Upper lobe of left lung (tissue), 6 donors: ENCODE measurements around the gene BBLN. TPM values are rescaled to one million over a fixed set of nuclear protein-coding genes. Genes with fewer than 3 reads are reported as not detected.

ENCODE experiments used
- ATAC-seq, 2 donors: fragments of 200-7000 bp; cut with Tn5 transposase; one replicate each; pipeline ENCODE4 v1.9.1; 2022; ENCODE audit warnings: mild to moderate bottlenecking in 2 of 2, moderate library complexity in 2 of 2; ENCODE audit not compliant: low FRiP score in 2 of 2
- DNase-seq, 2 donors: peaks; one replicate each; pipeline ENCODE4 v3.0.0-alpha.2; 2019 to 2020
- H3K27ac ChIP-seq, 4 donors: fragments of 200-600 bp; sonication (generic); one replicate each; pipeline ENCODE4 v1.5.1; 2016 to 2019
- H3K27me3 ChIP-seq, 4 donors: fragments of 200-600 bp; sonication (generic); one replicate each; pipeline ENCODE4 v1.5.1; 2017 to 2019
- H3K36me3 ChIP-seq, 4 donors: fragments of 200-600 bp; sonication (generic); one replicate each; pipeline ENCODE4 v1.5.1; 2016 to 2019
- H3K4me1 ChIP-seq, 4 donors: fragments of 200-600 bp; sonication (generic); one replicate each; pipeline ENCODE4 v1.5.1; 2018 to 2019
- H3K4me3 ChIP-seq, 4 donors: fragments of 200-600 bp; sonication (generic); one replicate each; pipeline ENCODE4 v1.5.1; 2017 to 2019; ENCODE audit warnings: mild to moderate bottlenecking in 2 of 4, moderate library complexity in 1 of 4
- H3K9me3 ChIP-seq, 4 donors: fragments of 200-600 bp; sonication (generic); one replicate each; pipeline ENCODE4 v1.5.1; 2018 to 2019
- EP300 ChIP-seq, 4 donors: sonication (generic); formaldehyde crosslinking; IDR thresholded peaks; one replicate each; pipeline ENCODE4 v1.5.1; 2017; ENCODE audit warnings: antibody characterized with exemption in 4 of 4, control low read depth in 2 of 4
- POLR2A ChIP-seq, 4 donors: fragments of 450-650 bp; IDR thresholded peaks; one replicate each; pipeline ENCODE4 v1.5.1; 2016 to 2017; ENCODE audit warnings: antibody characterized with exemption in 4 of 4, mild to moderate bottlenecking in 2 of 4
- POLR2AphosphoS5 ChIP-seq, 2 donors: sonication (generic); formaldehyde crosslinking; IDR thresholded peaks; one replicate each; pipeline ENCODE4 v1.5.1; 2017; ENCODE audit warnings: antibody characterized with exemption in 2 of 2
- WGBS, 2 donors: methylation state at CpG; one replicate each; pipeline ENCODE4 v1.1.5; 2017 to 2018; 5-methylcytosine and 5-hydroxymethylcytosine counted together
- total RNA-seq, 6 donors: library from RNA; depleted of rRNA in 4 of 6; stranded (reverse); fragments of >200 nt in 4 of 6; gene quantifications; one replicate each; pipeline versions ENCODE4 v1.1.0 to v1.2.1, GENCODE V29; 2016 to 2021
- TF ChIP-seq, protein P1 (sequence below), 6 experiments: fragments of 450-650 bp in 4 of 6; fragments of 200-600 bp in 2 of 6; sonication (generic) in 2 of 6; IDR thresholded peaks; one replicate each; pipeline ENCODE4 v1.5.1; 2016 to 2019; ENCODE audit warnings: antibody characterized with exemption in 6 of 6
- donor health status: DM: no; HTN: no; CAD: no; lungs with moderate emphysema.
- donor health status: DM: no; HTN: yes; CAD: no; lungs with severe emphysema.

The BBLN gene
- total RNA-seq, 6 donors from 2014 or later = 62.4 to 204 (median 102) TPM

DNA sequence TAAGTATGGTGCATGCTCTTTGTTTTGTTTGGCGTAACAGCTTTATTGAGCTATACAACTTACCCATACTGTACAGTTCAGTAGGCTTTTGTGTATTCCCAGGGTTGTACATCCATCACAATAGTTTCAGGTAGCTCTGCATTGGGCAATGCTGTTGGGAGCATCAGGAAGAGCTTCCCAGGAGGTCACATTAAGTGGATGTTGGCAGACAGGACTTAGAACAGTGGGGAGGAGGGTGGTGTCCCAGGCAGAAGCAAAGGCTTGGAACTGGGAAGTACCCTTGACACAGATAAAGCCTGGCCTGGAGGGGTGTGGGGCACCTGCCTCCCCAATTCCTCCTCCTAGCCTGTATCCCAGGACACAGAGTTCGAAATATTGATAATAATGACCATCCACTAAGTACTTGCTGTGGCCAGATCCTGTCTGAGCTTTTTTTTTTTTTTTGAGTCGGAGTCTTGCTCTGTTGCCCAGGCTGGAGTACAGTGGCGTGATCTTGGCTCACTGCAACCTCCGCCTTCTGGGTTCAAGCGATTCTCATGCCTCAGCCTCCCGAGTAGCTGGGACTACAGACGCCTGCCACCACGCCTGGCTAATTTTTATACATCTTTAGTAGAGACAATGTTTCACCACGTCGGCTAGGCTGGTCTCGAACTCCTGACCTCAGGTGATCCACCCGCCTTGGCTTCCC, 1.3 kb downstream of the BBLN start:
- Histone ChIP-seq H3K4me1 (peaks cover 10 to 27% (median 15%) of the 10 kb centered on the region in 4 donors), H3K4me3 (peak overlapping the region in 1 of 4 donors; percentile 78), H3K27me3 (no peaks in the 10 kb centered on the region), H3K27ac (no peak overlapping the region), H3K36me3 (peaks cover 0 to 41% (median 24%) of the 10 kb centered on the region in 4 donors), H3K9me3 (no peaks in the 10 kb centered on the region)
- WGBS, 2 donors = 93 to 97% methylated on average over 13 of the region's 13 CpGs
- TF ChIP-seq, protein P1, sequence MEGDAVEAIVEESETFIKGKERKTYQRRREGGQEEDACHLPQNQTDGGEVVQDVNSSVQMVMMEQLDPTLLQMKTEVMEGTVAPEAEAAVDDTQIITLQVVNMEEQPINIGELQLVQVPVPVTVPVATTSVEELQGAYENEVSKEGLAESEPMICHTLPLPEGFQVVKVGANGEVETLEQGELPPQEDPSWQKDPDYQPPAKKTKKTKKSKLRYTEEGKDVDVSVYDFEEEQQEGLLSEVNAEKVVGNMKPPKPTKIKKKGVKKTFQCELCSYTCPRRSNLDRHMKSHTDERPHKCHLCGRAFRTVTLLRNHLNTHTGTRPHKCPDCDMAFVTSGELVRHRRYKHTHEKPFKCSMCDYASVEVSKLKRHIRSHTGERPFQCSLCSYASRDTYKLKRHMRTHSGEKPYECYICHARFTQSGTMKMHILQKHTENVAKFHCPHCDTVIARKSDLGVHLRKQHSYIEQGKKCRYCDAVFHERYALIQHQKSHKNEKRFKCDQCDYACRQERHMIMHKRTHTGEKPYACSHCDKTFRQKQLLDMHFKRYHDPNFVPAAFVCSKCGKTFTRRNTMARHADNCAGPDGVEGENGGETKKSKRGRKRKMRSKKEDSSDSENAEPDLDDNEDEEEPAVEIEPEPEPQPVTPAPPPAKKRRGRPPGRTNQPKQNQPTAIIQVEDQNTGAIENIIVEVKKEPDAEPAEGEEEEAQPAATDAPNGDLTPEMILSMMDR (IDR thresholded peaks at IDR 0.05) = no peak
- TF ChIP-seq POLR2A (IDR thresholded peaks at IDR 0.05) = no peak
- DNase-seq = no peak
- no peak for ATAC-seq

DNA sequence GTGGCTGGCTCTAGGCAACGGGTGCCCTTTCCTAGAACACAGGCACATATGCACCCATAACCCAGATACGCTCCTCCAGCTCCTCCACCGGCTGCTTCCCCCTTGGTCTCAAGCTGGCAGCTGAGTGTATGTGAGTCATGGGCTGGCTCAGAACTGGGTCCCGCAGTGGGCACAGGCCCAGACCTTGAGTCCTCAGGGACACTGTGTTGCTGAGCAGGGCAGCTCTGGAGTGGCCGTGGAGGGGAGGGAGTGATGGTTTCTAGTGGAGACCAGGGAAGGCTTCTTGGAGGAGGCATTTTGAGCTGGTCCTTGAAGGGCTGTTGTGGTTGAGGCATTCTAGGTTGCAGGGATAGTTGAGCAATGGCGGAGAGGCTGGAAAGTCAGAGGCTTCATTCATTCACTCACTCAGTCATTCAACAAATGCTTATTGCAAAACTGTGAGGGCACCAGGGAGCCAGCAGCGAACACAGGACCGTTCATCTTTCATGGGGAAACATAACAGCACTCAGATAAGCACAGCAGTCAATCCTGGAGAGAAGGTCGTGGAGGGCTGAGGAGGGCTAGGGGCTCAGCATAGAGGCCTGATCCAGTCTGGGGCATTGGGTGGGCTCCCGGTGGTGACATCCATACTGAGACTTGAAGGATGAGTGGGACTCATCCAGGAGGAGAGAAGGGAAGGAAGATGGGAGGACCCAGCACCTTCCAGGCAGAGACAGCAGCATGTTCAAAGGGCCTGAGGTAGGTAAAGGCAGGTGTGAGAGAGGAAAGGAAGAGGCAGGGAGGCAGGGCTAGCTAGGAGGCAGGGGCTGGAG, 2.4 kb downstream of the BBLN start:
- Histone ChIP-seq H3K9me3 (no peaks in the 10 kb centered on the region), H3K27me3 (no peaks in the 10 kb centered on the region), H3K4me1 (peaks cover 10 to 27% (median 15%) of the 10 kb centered on the region in 4 donors), H3K4me3 (no peak overlapping the region), H3K36me3 (peaks cover 0 to 51% (median 34%) of the 10 kb centered on the region in 4 donors), H3K27ac (no peak overlapping the region)
- TF ChIP-seq POLR2AphosphoS5 (IDR thresholded peaks at IDR 0.05) (no peak), POLR2A (IDR thresholded peaks at IDR 0.05) (no peak), EP300 (IDR thresholded peaks at IDR 0.05) (no peak)
- TF ChIP-seq, protein P1 (IDR thresholded peaks at IDR 0.05) = no peak
- no peak for DNase-seq
- no peak for ATAC-seq
- 86 to 89% methylated on average over 10 of the region's 10 CpGs for WGBS, 2 donors

DNA sequence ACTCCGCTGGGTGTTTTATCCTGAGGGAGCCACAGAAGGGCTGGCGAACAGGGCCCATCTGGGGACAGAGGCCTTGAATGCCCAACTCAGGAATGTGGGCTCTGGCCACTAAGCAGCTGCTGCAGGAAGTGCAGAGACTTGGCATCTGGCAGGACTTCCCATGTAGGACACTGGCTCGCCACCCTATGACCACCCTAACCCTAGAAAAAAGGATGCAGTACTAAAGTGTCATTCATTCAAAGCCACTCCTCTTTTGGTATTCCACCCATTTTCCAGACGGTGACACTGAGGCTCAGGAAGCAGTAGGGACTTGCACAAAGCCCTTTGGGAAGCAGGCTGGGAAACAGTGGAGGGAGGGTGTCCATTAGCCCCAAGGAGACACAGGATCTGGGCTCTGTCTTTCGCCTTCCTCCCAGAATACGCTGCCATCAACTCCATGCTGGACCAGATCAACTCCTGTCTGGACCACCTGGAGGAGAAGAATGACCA, 3.0 kb downstream of the BBLN start:
- ATAC-seq = no peak
- WGBS, 2 donors = 93 to 100% methylated on average over 2 to 6 of the region's 6 CpGs
- Histone ChIP-seq H3K36me3 (peaks cover 0 to 58% (median 41%) of the 10 kb centered on the region in 4 donors), H3K4me3 (no peak overlapping the region), H3K9me3 (no peaks in the 10 kb centered on the region), H3K27me3 (no peaks in the 10 kb centered on the region), H3K27ac (no peak overlapping the region), H3K4me1 (peaks cover 10 to 27% (median 15%) of the 10 kb centered on the region in 4 donors)
- TF ChIP-seq POLR2AphosphoS5 (IDR thresholded peaks at IDR 0.05) (no peak), POLR2A (IDR thresholded peaks at IDR 0.05) (no peak), EP300 (IDR thresholded peaks at IDR 0.05) (no peak)
- TF ChIP-seq, protein P1 (IDR thresholded peaks at IDR 0.05) = no peak
- DNase-seq = no peak

DNA sequence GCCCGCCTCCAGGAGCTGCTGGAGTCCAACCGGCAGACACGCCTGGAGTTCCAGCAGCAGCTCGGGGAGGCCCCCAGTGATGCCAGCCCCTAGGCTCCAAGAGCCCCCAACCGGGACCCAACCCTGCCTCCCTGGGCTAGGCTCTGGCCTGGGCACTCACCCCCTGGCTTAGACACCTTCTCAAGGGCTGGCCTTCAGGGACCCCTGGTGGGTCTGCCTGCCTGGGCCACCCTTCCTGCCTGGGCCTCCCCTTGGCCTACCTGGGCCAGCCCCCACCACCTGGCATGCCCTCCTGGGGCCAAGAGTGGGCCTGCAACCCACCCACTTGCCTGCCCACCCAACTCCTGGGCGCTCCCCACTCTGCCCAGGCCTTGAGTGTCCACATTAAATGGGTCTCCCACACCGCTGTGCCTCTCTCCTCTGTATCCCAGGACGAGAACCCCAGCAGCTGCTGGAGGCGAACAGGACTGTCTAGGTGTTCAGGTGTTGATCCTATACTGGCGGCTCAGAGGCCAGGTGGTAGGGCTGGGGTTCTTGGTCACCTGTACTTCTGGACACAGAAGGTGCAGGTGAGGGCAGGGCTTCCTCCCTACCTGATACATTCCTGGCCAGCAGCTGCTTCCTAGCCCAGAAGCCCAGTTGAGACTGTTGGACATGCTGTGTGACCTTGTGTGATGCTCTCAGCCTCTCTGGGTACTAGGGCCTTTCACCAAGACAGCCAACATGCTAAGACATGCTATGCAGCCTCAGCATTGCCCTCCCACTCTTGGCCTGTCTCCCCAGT, 3.6 kb downstream of the BBLN start:
- peaks cover 3 to 64% (median 47%) of the 10 kb centered on the region in 4 donors for H3K36me3 ChIP-seq
- ATAC-seq = no peak

More for the DNA sequence above, 3.6 kb downstream of the BBLN start:
- Histone ChIP-seq H3K27me3 (no peaks in the 10 kb centered on the region), H3K4me1 (peaks cover 10 to 27% (median 15%) of the 10 kb centered on the region in 4 donors), H3K9me3 (no peaks in the 10 kb centered on the region), H3K4me3 (no peak overlapping the region), H3K27ac (no peak overlapping the region)
- TF ChIP-seq POLR2A (IDR thresholded peaks at IDR 0.05) = no peak
- TF ChIP-seq POLR2AphosphoS5 (IDR thresholded peaks at IDR 0.05) = no peak
- TF ChIP-seq, protein P1 (IDR thresholded peaks at IDR 0.05) = no peak
- no peak for TF ChIP-seq EP300 (IDR thresholded peaks at IDR 0.05)
- DNase-seq = peak in 1 of 2 donors; percentile 58
- WGBS, 2 donors = 94% methylated on average over 10 of the region's 10 CpGs; no CpG with 5 or more reads in 1 of the 2 donors
